D721Med (cell line): ENCODE measurements around the gene S100A1.

Experiments
- DNase-seq: peaks from one replicate; pipeline ENCODE4 v3.0.0; 2011; ENCODE audit warnings: low spot score; ENCODE audit not compliant: insufficient read length
- FAIRE-seq: peaks from 2 replicates; lab custom pipeline; 2011; peaks lifted over from hg19 to GRCh38; lab: Jason Lieb, UNC
- TF ChIP-seq, protein P1 (sequence below): IDR thresholded peaks from 2 replicates; pipeline ENCODE4 v1.5.1; 2012; ENCODE audit warnings: mild to moderate bottlenecking, control low read depth; ENCODE audit not compliant: insufficient read depth; ENCODE audit errors: missing control alignments

Gene S100A1

DNA sequence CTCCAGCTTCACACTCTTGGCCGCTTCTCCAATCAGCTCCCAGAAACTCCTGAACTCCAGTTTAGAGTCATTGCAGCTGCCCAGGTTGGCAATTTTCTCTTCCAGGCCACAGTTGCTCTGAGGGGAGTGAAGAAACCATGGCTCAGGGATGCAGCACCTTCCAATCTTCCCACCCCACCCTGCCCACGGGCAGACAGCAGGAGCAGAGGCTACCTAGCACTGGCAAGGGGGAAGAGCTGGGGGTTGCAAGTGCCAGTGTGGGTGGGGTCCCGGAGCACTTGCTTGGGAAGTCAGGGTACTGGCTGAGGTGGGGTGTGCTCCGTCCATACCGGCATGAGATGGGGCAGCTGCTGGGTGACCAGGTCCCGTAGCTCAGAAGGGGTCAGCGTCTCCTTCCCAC lies 13.3 kb upstream of the S100A1 start:
- TF ChIP-seq, protein P1, sequence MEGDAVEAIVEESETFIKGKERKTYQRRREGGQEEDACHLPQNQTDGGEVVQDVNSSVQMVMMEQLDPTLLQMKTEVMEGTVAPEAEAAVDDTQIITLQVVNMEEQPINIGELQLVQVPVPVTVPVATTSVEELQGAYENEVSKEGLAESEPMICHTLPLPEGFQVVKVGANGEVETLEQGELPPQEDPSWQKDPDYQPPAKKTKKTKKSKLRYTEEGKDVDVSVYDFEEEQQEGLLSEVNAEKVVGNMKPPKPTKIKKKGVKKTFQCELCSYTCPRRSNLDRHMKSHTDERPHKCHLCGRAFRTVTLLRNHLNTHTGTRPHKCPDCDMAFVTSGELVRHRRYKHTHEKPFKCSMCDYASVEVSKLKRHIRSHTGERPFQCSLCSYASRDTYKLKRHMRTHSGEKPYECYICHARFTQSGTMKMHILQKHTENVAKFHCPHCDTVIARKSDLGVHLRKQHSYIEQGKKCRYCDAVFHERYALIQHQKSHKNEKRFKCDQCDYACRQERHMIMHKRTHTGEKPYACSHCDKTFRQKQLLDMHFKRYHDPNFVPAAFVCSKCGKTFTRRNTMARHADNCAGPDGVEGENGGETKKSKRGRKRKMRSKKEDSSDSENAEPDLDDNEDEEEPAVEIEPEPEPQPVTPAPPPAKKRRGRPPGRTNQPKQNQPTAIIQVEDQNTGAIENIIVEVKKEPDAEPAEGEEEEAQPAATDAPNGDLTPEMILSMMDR = no peak
- DNase-seq (no peak), FAIRE-seq (no peak)

DNA sequence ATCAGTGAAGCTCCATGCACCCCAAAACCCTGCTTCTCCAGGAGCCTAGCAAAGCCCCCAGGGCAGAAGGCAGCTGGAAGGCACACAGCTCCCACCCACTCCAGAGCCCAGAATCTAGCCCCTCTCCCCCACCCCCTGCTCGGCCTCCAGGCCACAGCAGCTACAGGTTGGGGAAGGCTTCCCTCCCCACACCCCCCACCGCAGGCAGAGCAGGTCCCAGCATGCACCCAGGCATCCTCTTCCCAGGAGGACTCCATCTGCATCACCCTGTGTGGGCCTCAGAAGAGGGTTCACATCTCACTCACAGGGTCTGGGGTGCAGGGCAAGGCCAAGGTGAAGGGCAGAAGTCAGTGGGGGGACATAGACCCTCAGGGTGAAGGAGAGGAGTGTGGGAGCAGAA lies 12.8 kb upstream of the S100A1 start:
- TF ChIP-seq, protein P1 = no peak
- FAIRE-seq (no peak), DNase-seq (no peak)

DNA sequence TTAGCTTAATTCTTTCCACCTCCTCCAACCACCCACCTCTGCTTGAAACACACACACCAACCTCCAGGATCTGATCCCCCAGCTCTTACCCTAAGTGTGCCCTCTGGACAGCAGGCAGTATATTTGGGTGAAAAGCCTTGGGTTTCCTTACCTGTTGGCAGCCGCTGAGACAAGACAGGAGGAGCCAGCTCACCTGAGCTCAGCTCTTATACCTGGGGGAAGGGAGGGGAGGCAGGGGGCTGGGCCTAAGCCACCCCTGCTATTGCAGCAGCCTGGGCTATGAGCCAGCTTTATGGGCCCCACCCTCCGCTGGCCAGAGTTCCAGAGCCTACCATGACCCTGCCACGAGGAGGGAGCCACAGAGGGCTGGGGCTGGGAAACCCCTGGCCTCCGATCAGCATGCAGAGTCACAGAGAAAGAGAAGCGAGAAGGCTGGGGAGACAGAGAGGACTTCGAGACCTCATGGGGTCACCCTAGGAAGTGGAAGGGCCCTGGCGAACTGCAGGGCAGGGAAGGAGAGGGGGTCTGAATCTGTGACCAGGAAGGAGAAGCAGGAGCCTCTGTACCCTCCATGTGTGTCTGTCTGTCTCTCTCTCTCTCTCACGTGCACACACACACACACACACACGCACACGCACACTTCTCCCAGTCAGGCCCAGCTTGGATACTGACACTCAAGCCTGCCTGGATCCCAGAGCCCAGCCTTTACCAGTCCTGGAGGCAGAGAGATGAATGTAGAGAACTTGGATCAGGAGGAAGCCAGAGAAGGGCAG lies 11.9 kb upstream of the S100A1 start, which contains the start of gene S100A14:
Gene S100A14 (minus strand): TSS at position 182 of the 773 bp plus-strand sequence. CDS start 467 bp downstream, outside the sequence.
- no peak for DNase-seq
- TF ChIP-seq, protein P1 = no peak
- no peak for FAIRE-seq

DNA sequence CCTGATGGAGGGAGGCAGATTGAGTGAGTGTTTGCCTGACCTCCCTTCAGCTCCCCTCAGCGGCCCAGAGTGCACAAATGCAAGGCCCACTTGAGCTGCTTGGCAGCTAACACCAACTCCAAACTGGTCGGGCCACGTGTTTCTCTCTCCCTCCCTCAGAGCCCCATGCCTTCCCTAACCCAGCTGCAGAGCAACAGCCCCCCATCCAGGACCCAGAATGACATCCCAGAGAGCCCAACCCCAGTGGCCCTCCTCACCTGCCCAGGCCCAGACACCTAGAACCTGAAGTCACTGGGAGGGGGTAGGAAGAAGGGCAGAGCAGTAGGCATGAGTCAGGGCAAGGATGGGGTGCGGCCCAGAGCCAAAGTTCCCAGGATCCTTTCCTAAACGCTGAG lies 11.3 kb upstream of the S100A1 start:
- TF ChIP-seq, protein P1 = no peak
- FAIRE-seq = no peak

DNA sequence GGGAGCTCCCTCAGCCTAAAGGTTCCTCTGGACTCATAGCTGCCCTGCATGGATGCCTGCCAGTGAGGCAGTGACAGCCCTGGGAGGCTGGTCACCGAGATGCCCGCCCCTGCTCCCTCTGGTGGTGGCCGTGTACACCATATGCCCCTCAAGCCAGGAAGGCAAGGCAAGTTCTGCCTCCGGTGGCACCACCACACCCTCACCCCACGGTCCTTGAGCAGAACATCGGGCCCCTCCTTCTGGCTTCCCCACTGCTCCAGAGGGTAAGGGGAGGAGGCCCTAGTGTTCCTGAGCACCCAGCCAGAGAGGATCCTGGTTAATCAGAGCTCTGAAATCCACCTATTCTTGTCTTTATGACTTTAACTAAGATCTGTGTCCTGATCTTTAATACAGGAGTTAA lies 10.6 kb upstream of the S100A1 start:
- no peak for DNase-seq
- FAIRE-seq = no peak
- TF ChIP-seq, protein P1 = peak; percentile 76

More for the DNA sequence above, 11.3 kb upstream of the S100A1 start:
- DNase-seq = no peak

DNA sequence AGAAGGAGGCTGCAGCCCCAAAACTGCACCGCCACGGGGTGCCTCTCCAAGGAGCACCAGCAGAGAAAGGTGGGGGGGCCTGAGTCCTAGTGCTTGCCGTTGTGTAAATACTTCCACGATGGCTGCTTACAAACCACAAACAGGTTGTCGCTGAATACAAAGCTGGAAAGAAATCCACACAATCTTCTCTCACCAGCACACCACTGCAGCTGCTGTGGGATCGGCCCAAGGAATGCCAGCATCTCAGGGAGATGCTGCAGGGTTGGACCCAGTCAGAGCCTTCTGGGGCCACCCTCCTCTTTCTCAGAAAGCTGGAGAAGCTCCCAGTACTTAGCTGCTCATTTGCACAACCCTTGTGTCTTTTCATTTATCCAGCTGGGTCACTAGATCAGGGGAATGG lies 9.1 kb upstream of the S100A1 start:
- TF ChIP-seq, protein P1 = no peak
- DNase-seq (no peak), FAIRE-seq (no peak)

DNA sequence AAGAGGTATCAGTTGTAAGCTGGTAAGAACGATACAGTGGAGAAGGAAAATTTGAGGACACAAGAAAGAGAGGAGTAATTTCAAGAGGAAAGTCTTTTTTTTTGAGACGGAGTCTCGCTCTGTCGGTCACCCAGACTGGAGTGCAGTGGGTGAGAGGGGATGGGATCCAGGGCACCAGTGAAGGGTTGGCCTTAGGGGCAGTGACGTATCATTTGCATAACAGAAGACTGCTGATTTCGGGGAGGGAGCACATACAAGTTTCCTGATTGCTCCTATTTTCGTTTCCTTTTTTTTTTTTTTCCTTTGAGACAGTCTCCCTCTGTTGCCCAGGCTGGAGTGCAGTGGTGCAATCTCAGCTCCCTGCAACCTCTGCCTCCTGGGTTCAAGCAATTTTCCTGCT lies 5.1 kb upstream of the S100A1 start:
- FAIRE-seq = no peak
- TF ChIP-seq, protein P1 = no peak
- no peak for DNase-seq
